Memory B cell (primary cell): ENCODE measurements around the gene ALDH1A2.

Source experiments
- ATAC-seq: fragments of 150-1000 bp; cut with Tn5 transposase; 2 replicates; pipeline ENCODE4 v1.10.0; 2021; ENCODE audit warnings: low read depth, mild to moderate bottlenecking, moderate library complexity
- DNase-seq, 2 donors: peaks; one replicate each; pipeline ENCODE4 v3.0.0; 2022; ENCODE audit warnings: low spot score in 2 of 2
- H3K27ac Mint-ChIP-seq: one replicate; pipeline ENCODE4 v1.8.0; 2022; ENCODE audit warnings: mild to moderate bottlenecking, moderate library complexity, mixed read lengths
- H3K27me3 Mint-ChIP-seq: one replicate; pipeline ENCODE4 v1.8.0; 2022; ENCODE audit warnings: mixed read lengths
- H3K36me3 Mint-ChIP-seq: one replicate; pipeline ENCODE4 v1.8.0; 2022; ENCODE audit warnings: mild to moderate bottlenecking, mixed read lengths
- H3K4me1 Mint-ChIP-seq: one replicate; pipeline ENCODE4 v1.8.0; 2022; ENCODE audit warnings: mixed read lengths
- H3K4me3 Mint-ChIP-seq: one replicate; pipeline ENCODE4 v1.8.0; 2022; ENCODE audit warnings: mild to moderate bottlenecking, moderate library complexity, mixed read lengths
- H3K9me3 Mint-ChIP-seq: one replicate; pipeline ENCODE4 v1.8.0; 2022; ENCODE audit warnings: mixed read lengths

ALDH1A2 gene

GRCh38 chr15:57946491-57947048 lies 118.9 kb downstream of the ALDH1A2 start:
- no peaks in the 10 kb centered on the region for H3K4me1 Mint-ChIP-seq
- H3K4me3 Mint-ChIP-seq, result no peak overlapping the region
- peaks cover 2% of the 10 kb centered on the region for H3K9me3 Mint-ChIP-seq
- no peaks in the 10 kb centered on the region for H3K36me3 Mint-ChIP-seq
- no peak for ATAC-seq
- DNase-seq, result no peak
- no peak overlapping the region for H3K27ac Mint-ChIP-seq
- H3K27me3 Mint-ChIP-seq, result peaks cover 15% of the 10 kb centered on the region

GRCh38 chr15:57945616-57946015 lies 119.9 kb downstream of the ALDH1A2 start:
- Mint-ChIP-seq H3K27ac (no peak overlapping the region), H3K36me3 (no peaks in the 10 kb centered on the region), H3K9me3 (peaks cover 2% of the 10 kb centered on the region), H3K4me1 (no peaks in the 10 kb centered on the region), H3K27me3 (peaks cover 16% of the 10 kb centered on the region), H3K4me3 (no peak overlapping the region)
- ATAC-seq, result no peak
- no peak for DNase-seq

GRCh38 chr15:57943754-57944420 lies 121.6 kb downstream of the ALDH1A2 start:
- Mint-ChIP-seq H3K27ac (no peak overlapping the region), H3K4me1 (no peaks in the 10 kb centered on the region), H3K4me3 (no peak overlapping the region), H3K9me3 (peaks cover 2% of the 10 kb centered on the region), H3K36me3 (no peaks in the 10 kb centered on the region), H3K27me3 (peaks cover 19% of the 10 kb centered on the region)
- DNase-seq, result no peak
- no peak for ATAC-seq

- Mint-ChIP-seq H3K27me3 (peaks cover 19% of the 10 kb centered on the region), H3K9me3 (peaks cover 2% of the 10 kb centered on the region), H3K27ac (no peak overlapping the region), H3K4me1 (no peaks in the 10 kb centered on the region), H3K36me3 (no peaks in the 10 kb centered on the region), H3K4me3 (no peak overlapping the region)
- DNase-seq, result no peak
- ATAC-seq, result no peak
Measured at GRCh38 chr15:57943171-57943570, 122.3 kb downstream of the ALDH1A2 start.

GRCh38 chr15:57941816-57942215 lies 123.7 kb downstream of the ALDH1A2 start:
- H3K4me3 Mint-ChIP-seq, result no peak overlapping the region
- ATAC-seq (no peak), DNase-seq (no peak)
- no peaks in the 10 kb centered on the region for H3K4me1 Mint-ChIP-seq
- H3K9me3 Mint-ChIP-seq, result peaks cover 2% of the 10 kb centered on the region
- H3K27ac Mint-ChIP-seq, result no peak overlapping the region
- no peaks in the 10 kb centered on the region for H3K36me3 Mint-ChIP-seq
- peaks cover 19% of the 10 kb centered on the region for H3K27me3 Mint-ChIP-seq

GRCh38 chr15:57932348-57932747 lies 133.2 kb downstream of the ALDH1A2 start:
- Mint-ChIP-seq H3K36me3 (no peaks in the 10 kb centered on the region), H3K4me3 (no peak overlapping the region), H3K27ac (no peak overlapping the region), H3K27me3 (peaks cover 4% of the 10 kb centered on the region), H3K9me3 (peaks cover 8% of the 10 kb centered on the region), H3K4me1 (no peaks in the 10 kb centered on the region)
- DNase-seq (no peak), ATAC-seq (no peak)

- Mint-ChIP-seq H3K27ac (no peak overlapping the region), H3K27me3 (peaks cover 6% of the 10 kb centered on the region), H3K4me3 (no peak overlapping the region), H3K4me1 (no peaks in the 10 kb centered on the region), H3K36me3 (no peaks in the 10 kb centered on the region), H3K9me3 (peaks cover 8% of the 10 kb centered on the region)
- no peak for ATAC-seq
- no peak for DNase-seq
Measured at GRCh38 chr15:57931570-57931969, 133.9 kb downstream of the ALDH1A2 start.

GRCh38 chr15:57927091-57927631 lies 138.3 kb downstream of the ALDH1A2 start:
- Mint-ChIP-seq H3K4me3 (no peak overlapping the region), H3K4me1 (no peaks in the 10 kb centered on the region)

GRCh38 chr15:57925650-57926049 lies 139.9 kb downstream of the ALDH1A2 start:
- Mint-ChIP-seq H3K4me3 (no peak overlapping the region), H3K9me3 (peaks cover 2% of the 10 kb centered on the region), H3K36me3 (no peaks in the 10 kb centered on the region), H3K27me3 (peaks cover 2% of the 10 kb centered on the region), H3K4me1 (no peaks in the 10 kb centered on the region), H3K27ac (no peak overlapping the region)
- ATAC-seq (no peak), DNase-seq (no peak)

More at GRCh38 chr15:57927091-57927631, 138.3 kb downstream of the ALDH1A2 start:
- H3K27me3 Mint-ChIP-seq, result peaks cover 5% of the 10 kb centered on the region
- DNase-seq, result no peak
- no peak for ATAC-seq
- H3K9me3 Mint-ChIP-seq, result peaks cover 4% of the 10 kb centered on the region
- no peaks in the 10 kb centered on the region for H3K36me3 Mint-ChIP-seq
- H3K27ac Mint-ChIP-seq, result no peak overlapping the region

GRCh38 chr15:57924598-57924997 lies 140.9 kb downstream of the ALDH1A2 start:
- H3K4me1 Mint-ChIP-seq, result no peaks in the 10 kb centered on the region
- H3K27ac Mint-ChIP-seq, result no peak overlapping the region
- no peaks in the 10 kb centered on the region for H3K36me3 Mint-ChIP-seq
- peaks cover 8% of the 10 kb centered on the region for H3K27me3 Mint-ChIP-seq
- no peak overlapping the region for H3K4me3 Mint-ChIP-seq
- peaks cover 2% of the 10 kb centered on the region for H3K9me3 Mint-ChIP-seq
- DNase-seq, result no peak
- ATAC-seq, result no peak

GRCh38 chr15:57923750-57924149 lies 141.8 kb downstream of the ALDH1A2 start:
- Mint-ChIP-seq H3K4me3 (no peak overlapping the region), H3K9me3 (no peaks in the 10 kb centered on the region), H3K36me3 (no peaks in the 10 kb centered on the region), H3K4me1 (no peaks in the 10 kb centered on the region), H3K27me3 (peaks cover 10% of the 10 kb centered on the region), H3K27ac (no peak overlapping the region)
- ATAC-seq, result no peak
- DNase-seq, result no peak

- DNase-seq, result no peak
Measured at GRCh38 chr15:57923306-57923705, 142.2 kb downstream of the ALDH1A2 start.

GRCh38 chr15:57922776-57923175 lies 142.7 kb downstream of the ALDH1A2 start:
- no peak for DNase-seq
- no peak overlapping the region for H3K4me3 Mint-ChIP-seq
- no peaks in the 10 kb centered on the region for H3K4me1 Mint-ChIP-seq
- H3K9me3 Mint-ChIP-seq, result no peaks in the 10 kb centered on the region
- no peak for ATAC-seq
- peaks cover 13% of the 10 kb centered on the region for H3K27me3 Mint-ChIP-seq
- no peaks in the 10 kb centered on the region for H3K36me3 Mint-ChIP-seq
- no peak overlapping the region for H3K27ac Mint-ChIP-seq

More at GRCh38 chr15:57923306-57923705, 142.2 kb downstream of the ALDH1A2 start:
- Mint-ChIP-seq H3K9me3 (no peaks in the 10 kb centered on the region), H3K27me3 (peaks cover 10% of the 10 kb centered on the region), H3K36me3 (no peaks in the 10 kb centered on the region), H3K27ac (no peak overlapping the region), H3K4me3 (no peak overlapping the region), H3K4me1 (no peaks in the 10 kb centered on the region)
- no peak for ATAC-seq

- no peak for DNase-seq
- no peak overlapping the region for H3K27ac Mint-ChIP-seq
- no peaks in the 10 kb centered on the region for H3K36me3 Mint-ChIP-seq
- peaks cover 11% of the 10 kb centered on the region for H3K27me3 Mint-ChIP-seq
- H3K4me3 Mint-ChIP-seq, result no peak overlapping the region
- H3K9me3 Mint-ChIP-seq, result no peaks in the 10 kb centered on the region
- no peaks in the 10 kb centered on the region for H3K4me1 Mint-ChIP-seq
- ATAC-seq, result no peak
Measured at GRCh38 chr15:57921371-57921770, 144.1 kb downstream of the ALDH1A2 start.

GRCh38 chr15:57920911-57921310 lies 144.6 kb downstream of the ALDH1A2 start:
- no peak for DNase-seq
- ATAC-seq, result no peak
- H3K4me3 Mint-ChIP-seq, result no peak overlapping the region
- H3K27ac Mint-ChIP-seq, result no peak overlapping the region
- no peaks in the 10 kb centered on the region for H3K4me1 Mint-ChIP-seq
- H3K36me3 Mint-ChIP-seq, result no peaks in the 10 kb centered on the region
- no peaks in the 10 kb centered on the region for H3K9me3 Mint-ChIP-seq
- H3K27me3 Mint-ChIP-seq, result peaks cover 11% of the 10 kb centered on the region
